Measurements from ENCODE around the gene RASL10A.

RASL10A gene

GRCh38 chr22:29313126-29313575, 2.3 kb downstream of the RASL10A start:
- no peak overlapping the region for H3K4me3 ChIP-seq (ENCODE audit: low read depth, low read length)
- no peak for TF ChIP-seq POLR2A (IDR thresholded peaks at IDR 0.05; ENCODE audit: extremely low read depth, insufficient read length)
- TF ChIP-seq, protein P1, sequence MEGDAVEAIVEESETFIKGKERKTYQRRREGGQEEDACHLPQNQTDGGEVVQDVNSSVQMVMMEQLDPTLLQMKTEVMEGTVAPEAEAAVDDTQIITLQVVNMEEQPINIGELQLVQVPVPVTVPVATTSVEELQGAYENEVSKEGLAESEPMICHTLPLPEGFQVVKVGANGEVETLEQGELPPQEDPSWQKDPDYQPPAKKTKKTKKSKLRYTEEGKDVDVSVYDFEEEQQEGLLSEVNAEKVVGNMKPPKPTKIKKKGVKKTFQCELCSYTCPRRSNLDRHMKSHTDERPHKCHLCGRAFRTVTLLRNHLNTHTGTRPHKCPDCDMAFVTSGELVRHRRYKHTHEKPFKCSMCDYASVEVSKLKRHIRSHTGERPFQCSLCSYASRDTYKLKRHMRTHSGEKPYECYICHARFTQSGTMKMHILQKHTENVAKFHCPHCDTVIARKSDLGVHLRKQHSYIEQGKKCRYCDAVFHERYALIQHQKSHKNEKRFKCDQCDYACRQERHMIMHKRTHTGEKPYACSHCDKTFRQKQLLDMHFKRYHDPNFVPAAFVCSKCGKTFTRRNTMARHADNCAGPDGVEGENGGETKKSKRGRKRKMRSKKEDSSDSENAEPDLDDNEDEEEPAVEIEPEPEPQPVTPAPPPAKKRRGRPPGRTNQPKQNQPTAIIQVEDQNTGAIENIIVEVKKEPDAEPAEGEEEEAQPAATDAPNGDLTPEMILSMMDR (IDR thresholded peaks at IDR 0.05; ENCODE audit: low read depth, low read length): peak; percentile 42
- no peak for DNase-seq (ENCODE audit: low read depth)

DNA sequence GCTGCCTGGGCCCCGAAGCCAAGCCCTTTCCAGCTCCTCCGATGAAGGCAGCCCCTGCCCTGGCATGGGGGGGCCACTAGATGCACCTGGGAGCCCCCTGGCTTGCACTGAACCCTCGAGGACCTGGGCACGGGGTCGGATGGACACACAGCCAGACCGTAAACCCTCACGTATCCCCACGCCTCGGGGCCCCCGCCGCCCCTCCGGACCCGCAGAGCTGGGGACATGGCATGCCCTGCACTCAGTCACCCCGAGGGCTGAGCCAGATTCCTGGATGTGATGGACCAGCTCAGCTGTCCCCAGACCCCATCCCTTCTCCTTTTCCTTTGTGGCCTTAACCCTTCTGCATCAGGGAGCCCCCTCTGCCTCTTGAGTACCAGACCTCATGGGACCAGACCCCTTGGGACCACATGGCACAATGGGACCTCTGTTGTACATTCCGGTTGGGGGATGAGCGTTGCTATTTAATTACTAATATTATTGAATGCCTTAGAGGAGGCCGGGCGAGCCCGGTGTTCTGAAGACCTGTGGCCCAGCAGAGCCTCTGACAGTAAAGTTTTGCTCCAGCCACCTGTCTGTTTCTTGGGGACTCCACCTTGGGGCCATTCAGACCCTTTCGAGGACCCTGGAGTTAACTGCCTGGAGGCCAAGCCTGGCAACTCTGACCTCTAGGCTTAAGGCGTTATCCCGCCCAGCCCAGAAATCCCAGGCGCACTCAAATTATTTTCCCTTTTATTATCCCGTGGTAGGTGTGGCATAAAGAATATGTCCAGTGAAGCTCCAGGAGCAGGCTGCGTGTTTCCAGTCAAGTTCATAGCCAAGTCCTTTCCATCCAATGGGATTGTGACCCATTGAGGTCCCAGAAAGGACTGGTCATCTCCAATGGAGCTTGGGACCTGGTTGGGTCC, 3.0 kb downstream of the RASL10A start:
- TF ChIP-seq, protein P1 (IDR thresholded peaks at IDR 0.05; ENCODE audit: low read depth, low read length): no peak
- TF ChIP-seq MYC (IDR thresholded peaks at IDR 0.05; ENCODE audit: low read depth, low read length) (no peak), MAX (IDR thresholded peaks at IDR 0.05; ENCODE audit: low read depth, low read length) (no peak), POLR2A (IDR thresholded peaks at IDR 0.05; ENCODE audit: extremely low read depth, insufficient read length) (no peak)
- DNase-seq (ENCODE audit: low read depth): no peak
- H3K4me3 ChIP-seq (ENCODE audit: low read depth, low read length): no peak overlapping the region

- DNase-seq (ENCODE audit: low read depth): peak; percentile 23
- TF ChIP-seq MYC (IDR thresholded peaks at IDR 0.05; ENCODE audit: low read depth, low read length): no peak
- no peak for TF ChIP-seq MAX (IDR thresholded peaks at IDR 0.05; ENCODE audit: low read depth, low read length)
- TF ChIP-seq, protein P1 (IDR thresholded peaks at IDR 0.05; ENCODE audit: low read depth, low read length): no peak
- TF ChIP-seq POLR2A (IDR thresholded peaks at IDR 0.05; ENCODE audit: extremely low read depth, insufficient read length): no peak
Measured at GRCh38 chr22:29311464-29312217, 3.9 kb downstream of the RASL10A start.

DNA sequence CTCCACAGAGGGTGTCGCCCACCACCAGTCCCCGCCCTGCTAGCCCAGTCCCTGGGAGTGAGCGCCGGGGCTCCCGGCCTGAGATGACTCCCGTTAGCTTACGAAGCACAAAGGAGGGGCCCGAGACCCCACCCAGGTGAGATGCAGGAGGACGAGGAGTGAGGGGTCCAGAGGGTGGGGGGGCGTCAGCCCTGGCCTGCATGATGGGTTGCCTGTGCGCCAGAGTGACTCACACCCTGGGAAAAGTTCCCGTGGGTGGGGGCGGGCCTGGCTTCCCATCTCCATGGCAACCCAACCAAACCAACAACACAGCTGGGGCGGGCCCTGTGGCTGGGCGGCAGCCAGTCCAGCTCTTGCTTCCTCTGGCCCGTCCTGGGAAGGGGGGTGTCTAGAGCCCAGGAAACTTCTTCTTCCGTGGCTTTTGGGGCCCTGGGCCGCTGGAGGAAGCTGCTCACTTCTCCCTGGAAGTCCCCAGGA, 4.6 kb downstream of the RASL10A start:
- TF ChIP-seq MYC (IDR thresholded peaks at IDR 0.05; ENCODE audit: low read depth, low read length): no peak
- TF ChIP-seq POLR2A (IDR thresholded peaks at IDR 0.05; ENCODE audit: extremely low read depth, insufficient read length): no peak
- TF ChIP-seq, protein P1 (IDR thresholded peaks at IDR 0.05; ENCODE audit: low read depth, low read length): no peak
- no peak overlapping the region for H3K4me3 ChIP-seq (ENCODE audit: low read depth, low read length)
- DNase-seq (ENCODE audit: low read depth): peak; percentile 86

More at GRCh38 chr22:29311464-29312217, 3.9 kb downstream of the RASL10A start:
- no peak overlapping the region for H3K4me3 ChIP-seq (ENCODE audit: low read depth, low read length)

DNA sequence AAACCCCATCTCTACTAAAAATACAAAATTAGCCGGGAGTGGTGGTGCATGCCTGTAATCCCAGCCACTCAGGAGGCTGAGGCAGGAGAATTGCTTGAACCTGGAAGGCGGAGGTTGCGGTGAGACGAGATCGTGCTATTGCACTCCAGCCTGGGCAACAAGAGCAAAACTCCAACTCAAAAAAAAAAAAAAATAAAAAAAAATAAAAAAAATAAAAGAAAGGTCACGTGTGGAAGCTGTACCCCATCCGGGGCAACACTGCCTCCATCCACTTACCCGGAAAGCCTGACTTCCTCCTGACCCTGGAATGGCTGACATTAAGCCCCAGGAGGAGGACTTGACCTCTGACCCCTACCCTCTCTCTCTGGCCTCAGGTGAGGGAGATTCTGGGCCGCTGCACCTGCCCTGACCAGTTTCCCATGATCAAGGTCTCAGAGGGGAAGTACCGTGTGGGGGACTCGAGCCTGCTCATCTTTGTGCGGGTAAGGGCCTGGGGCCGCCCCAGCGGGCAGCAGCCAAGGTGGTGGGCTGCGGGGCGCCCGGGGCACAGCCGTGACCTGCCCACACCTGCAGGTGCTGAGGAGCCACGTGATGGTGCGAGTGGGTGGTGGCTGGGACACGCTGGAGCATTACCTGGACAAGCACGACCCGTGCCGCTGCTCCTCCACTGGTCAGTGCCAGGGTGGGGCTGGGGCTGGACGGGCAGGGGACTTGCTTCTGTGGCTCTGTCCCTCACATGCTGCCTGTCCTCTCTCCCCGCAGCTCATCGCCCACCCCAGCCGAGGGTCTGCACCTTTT, 5.2 kb downstream of the RASL10A start:
- DNase-seq (ENCODE audit: low read depth): no peak
- H3K4me3 ChIP-seq (ENCODE audit: low read depth, low read length): no peak overlapping the region
- TF ChIP-seq MAX (IDR thresholded peaks at IDR 0.05; ENCODE audit: low read depth, low read length) (no peak), MYC (IDR thresholded peaks at IDR 0.05; ENCODE audit: low read depth, low read length) (no peak), POLR2A (IDR thresholded peaks at IDR 0.05; ENCODE audit: extremely low read depth, insufficient read length) (no peak)
- TF ChIP-seq, protein P1 (IDR thresholded peaks at IDR 0.05; ENCODE audit: low read depth, low read length): no peak
